ENCODE results near the gene EIF3K.

DNA sequence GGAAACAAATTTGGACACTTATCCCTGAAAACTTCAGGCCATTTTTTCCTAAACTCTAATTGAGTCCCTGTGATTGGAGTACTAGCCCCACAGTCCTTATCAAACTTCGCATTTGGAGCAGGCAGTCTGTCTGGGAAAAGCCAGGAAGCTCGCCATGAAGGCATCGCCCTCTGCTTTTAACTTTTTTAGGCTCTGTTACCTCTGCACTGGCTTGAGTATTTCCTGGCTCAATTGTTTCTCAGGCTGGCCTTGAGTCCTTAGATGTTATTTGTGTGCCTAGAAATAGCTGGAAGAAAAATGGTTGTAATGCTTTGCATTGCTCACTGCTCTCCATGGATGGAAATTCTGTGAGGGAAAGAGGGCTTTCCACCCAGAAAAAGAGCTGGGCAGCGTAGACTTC lies 52.7 kb downstream of the EIF3K start:
- no peak for TF ChIP-seq ZNF707 (tag by site-specific recombination; IDR thresholded peaks at IDR 0.05)
- no peak for TF ChIP-seq SP2 (tag by site-specific recombination; IDR thresholded peaks at IDR 0.05)
- no peak for TF ChIP-seq CTCF (tag by site-specific recombination; IDR thresholded peaks at IDR 0.05)
- TF ChIP-seq PBX3 (CRISPR knock-in tag; IDR thresholded peaks at IDR 0.05) = no peak
- no peak for TF ChIP-seq ZNF433 (tag by site-specific recombination; IDR thresholded peaks at IDR 0.05; ENCODE audit: low read depth)
- TF ChIP-seq ZNF626 (tag by site-specific recombination; IDR thresholded peaks at IDR 0.05) = no peak
- TF ChIP-seq ZFP3 (tag by site-specific recombination; IDR thresholded peaks at IDR 0.05; ENCODE audit: low read depth) = no peak
- no peak for TF ChIP-seq MZF1 (tag by site-specific recombination; IDR thresholded peaks at IDR 0.05; ENCODE audit: borderline replicate concordance)
- TF ChIP-seq, protein P1, sequence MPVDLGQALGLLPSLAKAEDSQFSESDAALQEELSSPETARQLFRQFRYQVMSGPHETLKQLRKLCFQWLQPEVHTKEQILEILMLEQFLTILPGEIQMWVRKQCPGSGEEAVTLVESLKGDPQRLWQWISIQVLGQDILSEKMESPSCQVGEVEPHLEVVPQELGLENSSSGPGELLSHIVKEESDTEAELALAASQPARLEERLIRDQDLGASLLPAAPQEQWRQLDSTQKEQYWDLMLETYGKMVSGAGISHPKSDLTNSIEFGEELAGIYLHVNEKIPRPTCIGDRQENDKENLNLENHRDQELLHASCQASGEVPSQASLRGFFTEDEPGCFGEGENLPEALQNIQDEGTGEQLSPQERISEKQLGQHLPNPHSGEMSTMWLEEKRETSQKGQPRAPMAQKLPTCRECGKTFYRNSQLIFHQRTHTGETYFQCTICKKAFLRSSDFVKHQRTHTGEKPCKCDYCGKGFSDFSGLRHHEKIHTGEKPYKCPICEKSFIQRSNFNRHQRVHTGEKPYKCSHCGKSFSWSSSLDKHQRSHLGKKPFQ (tag by site-specific recombination; IDR thresholded peaks at IDR 0.05) = no peak
- TF ChIP-seq ZBTB11 (tag by site-specific recombination; conservative IDR thresholded peaks at IDR 0.05; ENCODE audit: low read depth) = no peak
- no peak for TF ChIP-seq ZFP41 (tag by site-specific recombination; IDR thresholded peaks at IDR 0.05; ENCODE audit: borderline replicate concordance)

Data from HEK293 (cell line).